ENCODE data around the gene CSNK1G1. TPM values are rescaled to one million over a fixed set of nuclear protein-coding genes. Genes with fewer than 3 reads are reported as not detected.

The CSNK1G1 gene
- total RNA-seq, 1 donor from 2014 or later: 19.8 TPM

- DNase-seq: no peak
- H3K4me1 ChIP-seq: peaks cover 16% of the 10 kb centered on the region
- TF ChIP-seq CTCF (IDR thresholded peaks at IDR 0.05): no peak
Measured at GRCh38 chr15:64246364-64247189, 109.4 kb downstream of the CSNK1G1 start.

GRCh38 chr15:64245405-64245804 is 110.6 kb downstream of the CSNK1G1 start:
- Histone ChIP-seq H3K4me1 (peaks cover 16% of the 10 kb centered on the region), H3K27me3 (ENCODE audit: low read depth) (no peaks in the 10 kb centered on the region), H3K36me3 (no peaks in the 10 kb centered on the region), H3K9me3 (no peaks in the 10 kb centered on the region), H3K4me3 (no peak overlapping the region), H3K27ac (no peak overlapping the region)
- DNase-seq: no peak
- intact Hi-C loops (cut with DNase I): no loop called here
- no peak for ATAC-seq
- TF ChIP-seq CTCF (IDR thresholded peaks at IDR 0.05): no peak

More at GRCh38 chr15:64246364-64247189, 109.4 kb downstream of the CSNK1G1 start:
- intact Hi-C loops (cut with DNase I): no loop called here
- Histone ChIP-seq H3K36me3 (no peaks in the 10 kb centered on the region), H3K27me3 (ENCODE audit: low read depth) (no peaks in the 10 kb centered on the region), H3K4me3 (no peak overlapping the region), H3K9me3 (no peaks in the 10 kb centered on the region), H3K27ac (peak overlapping the region; percentile 47)
- peak; percentile 53 to 66 for ATAC-seq

- H3K4me1 ChIP-seq: no peaks in the 10 kb centered on the region
- no peaks in the 10 kb centered on the region for H3K36me3 ChIP-seq
- ATAC-seq (no peak), DNase-seq (no peak)
- intact Hi-C loops (cut with DNase I): no loop called here
- no peak overlapping the region for H3K27ac ChIP-seq
- no peak overlapping the region for H3K4me3 ChIP-seq
- no peaks in the 10 kb centered on the region for H3K9me3 ChIP-seq
- TF ChIP-seq CTCF (IDR thresholded peaks at IDR 0.05): no peak
- H3K27me3 ChIP-seq (ENCODE audit: low read depth): no peaks in the 10 kb centered on the region
Measured at GRCh38 chr15:64237677-64238076, 118.3 kb downstream of the CSNK1G1 start.

- H3K4me3 ChIP-seq: no peak overlapping the region
- no peaks in the 10 kb centered on the region for H3K4me1 ChIP-seq
- no peaks in the 10 kb centered on the region for H3K36me3 ChIP-seq
- H3K27ac ChIP-seq: no peak overlapping the region
- intact Hi-C loops (cut with DNase I): no loop called here
- TF ChIP-seq CTCF (IDR thresholded peaks at IDR 0.05): no peak
- no peaks in the 10 kb centered on the region for H3K27me3 ChIP-seq (ENCODE audit: low read depth)
- ATAC-seq: no peak
- H3K9me3 ChIP-seq: no peaks in the 10 kb centered on the region
- no peak for DNase-seq
Measured at GRCh38 chr15:64236156-64236894, 119.6 kb downstream of the CSNK1G1 start.

GRCh38 chr15:64235552-64235951 is 120.4 kb downstream of the CSNK1G1 start:
- no peak overlapping the region for H3K4me3 ChIP-seq
- no peak for TF ChIP-seq CTCF (IDR thresholded peaks at IDR 0.05)
- H3K4me1 ChIP-seq: no peaks in the 10 kb centered on the region
- H3K27ac ChIP-seq: no peak overlapping the region
- no peak for ATAC-seq
- no peak for DNase-seq
- no peaks in the 10 kb centered on the region for H3K9me3 ChIP-seq
- H3K27me3 ChIP-seq (ENCODE audit: low read depth): no peaks in the 10 kb centered on the region
- intact Hi-C loops (cut with DNase I): no loop called here
- H3K36me3 ChIP-seq: no peaks in the 10 kb centered on the region
